Stimulated activated CD8-positive, alpha-beta memory T cell treated with anti-CD3 and anti-CD28 coated beads, Interleukin-15, amount 100 ng/mL, for 48 hours (primary cell): ENCODE measurements around the gene PNLIP.

Experiments used
- DNase-seq, 2 donors: peaks; one replicate each; pipeline ENCODE4 v3.0.0-alpha.2; 2020; ENCODE audit warnings: low read depth in 2 of 2

The PNLIP gene

GRCh38 chr10:116545756-116546155, at the start of gene PNLIP:
Gene PNLIP, plus strand, starts transcription at chr10:116545931. Its CDS starts 162 bp downstream, at chr10:116546093.
- no peak for DNase-seq

- DNase-seq = no peak
Measured at GRCh38 chr10:116504786-116505185, 40.9 kb upstream of the PNLIP start.

- no peak for DNase-seq
Measured at GRCh38 chr10:116510565-116510964, 35.2 kb upstream of the PNLIP start.

GRCh38 chr10:116511365-116511764, 34.4 kb upstream of the PNLIP start:
- DNase-seq = no peak

- DNase-seq = no peak
Measured at GRCh38 chr10:116521424-116522290, 24.1 kb upstream of the PNLIP start.

- DNase-seq = no peak
Measured at GRCh38 chr10:116522803-116523381, 22.8 kb upstream of the PNLIP start.

GRCh38 chr10:116524736-116525135, 21.0 kb upstream of the PNLIP start:
- DNase-seq = no peak

GRCh38 chr10:116526219-116526618, 19.5 kb upstream of the PNLIP start:
- DNase-seq = no peak

- DNase-seq = no peak
Measured at GRCh38 chr10:116536810-116537209, 8.9 kb upstream of the PNLIP start.

- DNase-seq = no peak
Measured at GRCh38 chr10:116538456-116538855, 7.3 kb upstream of the PNLIP start.

GRCh38 chr10:116538992-116539391, 6.7 kb upstream of the PNLIP start:
- DNase-seq = no peak

GRCh38 chr10:116540814-116541213, 4.9 kb upstream of the PNLIP start:
- no peak for DNase-seq

- no peak for DNase-seq
Measured at GRCh38 chr10:116542007-116542677, 3.6 kb upstream of the PNLIP start.

- DNase-seq = no peak
Measured at GRCh38 chr10:116545122-116545521, 609 bp upstream of the PNLIP start.

- no peak for DNase-seq
Measured at GRCh38 chr10:116548301-116548700, 2.6 kb downstream of the PNLIP start.

GRCh38 chr10:116553378-116553980, 7.7 kb downstream of the PNLIP start:
- DNase-seq = no peak

GRCh38 chr10:116554628-116555027, 8.9 kb downstream of the PNLIP start:
- no peak for DNase-seq

GRCh38 chr10:116555880-116556279, 10.1 kb downstream of the PNLIP start:
- DNase-seq = no peak

GRCh38 chr10:116557305-116557880, 11.7 kb downstream of the PNLIP start:
- no peak for DNase-seq

GRCh38 chr10:116565534-116565933, 19.8 kb downstream of the PNLIP start:
- DNase-seq = no peak

GRCh38 chr10:116566932-116567331, 21.2 kb downstream of the PNLIP start:
- no peak for DNase-seq

- no peak for DNase-seq
Measured at GRCh38 chr10:116567335-116567734, 21.6 kb downstream of the PNLIP start.
